GM10248 (cell line): ENCODE data around the gene TBC1D4.
"Not testable (repeated sequence)": the region's sequence is repeated elsewhere in the genome, so short reads cannot be mapped to it uniquely, and the experiment has no call there.

Source experiments
- CTCF ChIA-PET: fragments of 300-600 bp; sonication (Branson Sonifier 250); formaldehyde crosslinking; extraction: SDS; loops from one replicate; lab custom pipeline; 2021; ENCODE audit warnings: antibody characterized with exemption; lab: Yijun Ruan, JAX
- POLR2A ChIA-PET: fragments of 350-650 bp; sonication (Branson Sonifier 250); formaldehyde crosslinking; extraction: SDS; loops from one replicate; lab custom pipeline; 2020; ENCODE audit warnings: antibody characterized with exemption; lab: Yijun Ruan, JAX
- DNase-seq: peaks from one replicate; pipeline ENCODE4 v3.0.0; 2012; ENCODE audit errors: extremely low spot score
- TF ChIP-seq, protein P1 (sequence below): IDR thresholded peaks from 2 replicates; pipeline ENCODE4 v1.5.1; 2012; ENCODE audit warnings: mild to moderate bottlenecking, low read depth; ENCODE audit errors: extremely low read depth, missing control alignments, control extremely low read depth

Gene TBC1D4

DNA sequence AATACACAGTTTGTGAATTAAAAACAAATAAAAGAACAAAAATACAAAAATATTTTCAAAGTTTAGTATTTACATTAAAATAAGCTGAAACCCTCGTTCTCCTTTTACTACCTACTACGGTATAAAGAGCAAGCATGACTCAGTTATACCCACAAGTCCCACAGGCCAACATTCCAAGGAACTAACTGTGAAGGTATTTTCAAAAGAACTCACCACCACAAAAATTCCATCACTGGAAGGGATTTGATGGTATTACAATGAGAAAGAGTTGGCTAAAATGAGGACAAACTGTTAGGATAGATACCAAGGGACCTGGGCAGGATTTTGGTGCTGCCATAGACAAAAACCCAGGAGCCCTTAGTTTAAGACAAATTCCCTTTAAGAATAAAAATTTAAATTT lies 122.7 kb downstream of the TBC1D4 start:
- ChIA-PET POLR2A (no interaction called here), CTCF (interaction anchor here (1.0 to 3.1 kb wide), 8 partner anchors 8 to 123 kb away, joined by 4 to 48 read pairs (median 14); partner anchors contain the start of gene TBC1D4)
- TF ChIP-seq, protein P1, sequence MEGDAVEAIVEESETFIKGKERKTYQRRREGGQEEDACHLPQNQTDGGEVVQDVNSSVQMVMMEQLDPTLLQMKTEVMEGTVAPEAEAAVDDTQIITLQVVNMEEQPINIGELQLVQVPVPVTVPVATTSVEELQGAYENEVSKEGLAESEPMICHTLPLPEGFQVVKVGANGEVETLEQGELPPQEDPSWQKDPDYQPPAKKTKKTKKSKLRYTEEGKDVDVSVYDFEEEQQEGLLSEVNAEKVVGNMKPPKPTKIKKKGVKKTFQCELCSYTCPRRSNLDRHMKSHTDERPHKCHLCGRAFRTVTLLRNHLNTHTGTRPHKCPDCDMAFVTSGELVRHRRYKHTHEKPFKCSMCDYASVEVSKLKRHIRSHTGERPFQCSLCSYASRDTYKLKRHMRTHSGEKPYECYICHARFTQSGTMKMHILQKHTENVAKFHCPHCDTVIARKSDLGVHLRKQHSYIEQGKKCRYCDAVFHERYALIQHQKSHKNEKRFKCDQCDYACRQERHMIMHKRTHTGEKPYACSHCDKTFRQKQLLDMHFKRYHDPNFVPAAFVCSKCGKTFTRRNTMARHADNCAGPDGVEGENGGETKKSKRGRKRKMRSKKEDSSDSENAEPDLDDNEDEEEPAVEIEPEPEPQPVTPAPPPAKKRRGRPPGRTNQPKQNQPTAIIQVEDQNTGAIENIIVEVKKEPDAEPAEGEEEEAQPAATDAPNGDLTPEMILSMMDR = no peak
- DNase-seq = no peak

DNA sequence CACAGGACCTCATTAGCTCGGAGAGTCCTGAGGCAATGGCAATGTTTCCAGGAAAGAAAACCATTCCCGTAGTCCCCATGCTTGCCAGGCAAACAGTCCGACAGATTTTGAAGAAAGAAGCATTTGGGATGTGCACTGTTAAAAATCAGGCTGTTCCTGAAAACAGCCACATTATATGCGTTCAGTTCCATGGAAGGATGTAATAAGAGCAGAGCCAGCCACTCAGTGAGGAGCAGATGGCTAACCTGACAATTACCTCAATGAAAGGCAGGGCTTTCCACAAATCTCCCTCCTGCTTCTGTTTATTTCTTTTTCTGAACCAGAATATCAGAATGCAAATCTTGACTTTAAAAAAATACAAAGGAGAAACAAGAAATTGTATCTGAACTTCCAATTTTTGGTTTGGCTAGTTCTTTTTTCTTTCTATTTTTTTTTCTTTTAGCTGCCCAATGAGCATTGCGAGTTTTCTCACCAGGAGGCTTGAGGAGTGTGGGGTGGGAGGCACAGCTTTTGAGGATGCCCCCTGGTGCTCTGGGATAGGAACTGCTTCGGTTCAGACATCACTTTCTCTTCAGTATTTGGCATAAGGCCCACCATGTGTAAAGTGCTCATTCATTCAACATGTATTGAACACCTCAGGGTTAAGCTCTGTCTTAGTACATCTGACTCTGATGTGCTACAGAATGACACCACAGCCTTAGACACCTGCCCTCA lies 124.2 kb downstream of the TBC1D4 start:
- DNase-seq = peak; percentile 67
- ChIA-PET POLR2A (interaction anchor here (0.7 kb wide), 1 partner anchor 10 kb away, joined by 3 read pairs; no protein-coding TSS in a partner anchor), CTCF (interaction anchor here (0.6 to 3.1 kb wide), 24 partner anchors 8 to 228 kb away, joined by 3 to 48 read pairs (median 5); partner anchors contain the start of gene TBC1D4)
- TF ChIP-seq, protein P1 = peak; percentile 45

DNA sequence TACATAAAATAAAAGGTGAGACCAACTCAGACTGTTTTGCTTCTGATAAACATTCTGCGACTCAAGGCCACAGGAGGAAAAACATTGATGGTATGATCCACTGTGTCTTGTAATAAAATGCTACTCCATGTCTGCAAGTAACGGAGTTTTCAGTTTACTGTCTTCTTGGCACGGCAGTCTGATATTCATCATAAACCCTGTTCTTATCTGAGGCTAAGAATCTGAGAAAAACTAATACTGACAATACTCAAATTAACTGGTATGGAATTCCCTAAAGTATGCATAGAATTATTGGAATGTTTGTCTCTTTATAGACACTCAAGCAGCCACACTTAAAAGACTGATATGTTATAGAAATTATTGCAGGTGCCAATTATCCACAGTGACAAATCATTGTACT lies 125.5 kb downstream of the TBC1D4 start:
- ChIA-PET CTCF (interaction anchor here (1.0 to 3.1 kb wide), 5 partner anchors 10 to 29 kb away, joined by 3 to 48 read pairs (median 31); no protein-coding TSS in a partner anchor), POLR2A (no interaction called here)
- TF ChIP-seq, protein P1 = no peak
- DNase-seq = no peak

GRCh38 chr13:75355609-75356008 lies 126.4 kb downstream of the TBC1D4 start:
- CTCF ChIA-PET = interaction anchor here (0.8 to 1.2 kb wide), 2 partner anchors 11 to 15 kb away, joined by 4 read pairs; no protein-coding TSS in a partner anchor
- DNase-seq = no peak
- POLR2A ChIA-PET = no interaction called here
- TF ChIP-seq, protein P1 = no peak

DNA sequence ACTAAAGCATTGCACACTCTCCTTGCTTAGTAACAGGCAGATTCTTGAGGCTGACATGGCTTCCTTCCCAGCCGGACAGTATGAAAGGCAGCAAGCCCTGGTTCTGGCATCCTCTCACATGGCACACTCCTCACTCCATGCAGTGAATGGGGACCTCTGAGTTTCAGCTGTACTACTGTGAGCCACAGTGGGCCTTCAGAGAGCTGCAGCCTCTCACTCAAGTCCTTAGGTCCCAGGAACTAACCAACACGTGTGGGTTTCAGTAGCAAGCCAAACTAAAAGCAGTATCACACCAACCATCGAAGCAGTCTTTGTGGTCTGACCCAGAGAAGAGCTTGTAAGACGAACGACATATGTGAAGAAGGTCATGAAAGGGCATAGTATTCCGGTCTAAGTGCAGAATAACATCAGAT lies 128.2 kb downstream of the TBC1D4 start:
- ChIA-PET CTCF (no interaction called here), POLR2A (no interaction called here)
- TF ChIP-seq, protein P1 = no peak
- DNase-seq = no peak

GRCh38 chr13:75352641-75353327 lies 129.2 kb downstream of the TBC1D4 start:
- DNase-seq = no peak
- TF ChIP-seq, protein P1 = no peak
- ChIA-PET CTCF (interaction anchor here (0.9 kb wide), 1 partner anchor 12 kb away, joined by 3 read pairs; no protein-coding TSS in a partner anchor), POLR2A (no interaction called here)

DNA sequence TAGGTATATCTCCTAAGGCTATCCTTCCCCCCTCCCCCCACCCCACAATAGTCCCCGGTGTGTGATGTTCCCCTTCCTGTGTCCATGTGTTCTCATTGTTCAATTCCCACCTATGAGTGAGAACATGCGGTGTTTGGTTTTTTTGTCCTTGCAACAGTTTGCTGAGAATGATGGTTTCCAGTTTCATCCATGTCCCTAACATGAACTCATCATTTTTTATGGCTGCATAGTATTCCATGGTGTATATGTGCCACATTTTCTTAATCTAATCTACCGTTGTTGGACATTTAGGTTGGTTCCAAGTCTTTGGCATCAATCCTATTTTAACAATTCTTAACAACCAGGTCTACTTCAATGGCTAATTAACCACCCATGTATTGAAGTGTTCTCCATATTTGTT lies 130.4 kb downstream of the TBC1D4 start:
- DNase-seq, POLR2A ChIA-PET, CTCF ChIA-PET: not testable (repeated sequence)
